HepG2 (cell line): ENCODE results near the gene RAC2. TPM values are rescaled to one million over a fixed set of nuclear protein-coding genes. Genes with fewer than 3 reads are reported as not detected.

Experiments
- ATAC-seq: fragments of 200-7000 bp; cut with Tn5 transposase; 3 replicates; pipeline ENCODE4 v1.9.1; 2020; ENCODE audit warnings: mild to moderate bottlenecking, moderate library complexity
- BruUV-seq: library from RNA; stranded (reverse); fragments of 400-500 nt; replicated peaks from 2 replicates; lab custom pipeline; 2021; lab: Mats Ljungman, UMichigan
- CTCF ChIA-PET: fragments of 300-600 bp; formaldehyde crosslinking; extraction: SDS; loops from one replicate; lab custom pipeline; 2021; ENCODE audit warnings: low total read pairs, inconsistent platforms, low intra/inter-chr PET ratio; lab: Yijun Ruan, JAX
- POLR2A ChIA-PET: fragments of 350-600 bp; sonication (Branson Sonifier 250); formaldehyde crosslinking; loops from one replicate; lab custom pipeline; 2020; ENCODE audit warnings: antibody characterized with exemption, inconsistent platforms; lab: Yijun Ruan, JAX
- DNase-seq: peaks from one replicate; pipeline ENCODE4 v3.0.0-alpha.2; 2015; ENCODE audit warnings: low spot score
- FAIRE-seq: peaks from 3 replicates; lab custom pipeline; 2011; peaks lifted over from hg19 to GRCh38; lab: Jason Lieb, UNC
- H2AFZ ChIP-seq: one replicate; pipeline ENCODE4 v1.6.1; 2011; ENCODE audit warnings: low read length, inconsistent platforms
- H3K27ac ChIP-seq: fragments of 300-600 bp; 3 replicates; pipeline ENCODE4 v1.8.0; 2011; ENCODE audit warnings: mixed run types, mild to moderate bottlenecking, mixed read lengths, low read length, inconsistent platforms; ENCODE audit not compliant: insufficient read depth; ENCODE audit errors: extremely low read length
- H3K27me3 ChIP-seq, 2 experiments: fragments of 200-600 bp in 1 of 2; 2 replicates in 1 of 2; 3 replicates in 1 of 2; pipeline versions ENCODE4 v1.6.0 to v1.8.0; 2011; ENCODE audit warnings: low read length in 2 of 2, mild to moderate bottlenecking in 2 of 2, moderate library complexity in 2 of 2, inconsistent platforms in 1 of 2; ENCODE audit not compliant: insufficient read depth in 2 of 2, control insufficient read depth in 1 of 2
- H3K36me3 ChIP-seq, 2 experiments: fragments of 200-600 bp in 1 of 2; replicated peaks in 1 of 2; 2 replicates in 1 of 2; 3 replicates in 1 of 2; pipeline versions ENCODE4 v1.5.1 to v1.8.0; 2011; ENCODE audit warnings: low read length in 2 of 2, inconsistent platforms in 1 of 2; ENCODE audit not compliant: insufficient read depth in 2 of 2, control insufficient read depth in 1 of 2
- H3K4me1 ChIP-seq: 2 replicates; pipeline ENCODE4 v1.5.1; 2012; ENCODE audit warnings: low read length, inconsistent platforms; ENCODE audit not compliant: insufficient read depth
- H3K4me2 ChIP-seq: 2 replicates; pipeline ENCODE4 v1.6.0; 2011; ENCODE audit warnings: low read depth, low read length, inconsistent platforms
- H3K4me3 ChIP-seq, 3 experiments: fragments of 200-600 bp in 1 of 3; sonication (generic), shearing (Covaris generic) in 1 of 3; replicated peaks in 1 of 3; 2 replicates each; pipeline ENCODE4 v1.5.1; 2011 to 2016; ENCODE audit warnings: low read length in 3 of 3, inconsistent platforms in 2 of 3, low read depth in 2 of 3, mild to moderate bottlenecking in 2 of 3, control low read depth in 1 of 3, mixed read lengths in 1 of 3; ENCODE audit not compliant: insufficient read depth in 1 of 3
- H3K79me2 ChIP-seq: one replicate; pipeline ENCODE4 v1.6.1; 2011; ENCODE audit warnings: low read length, inconsistent platforms; ENCODE audit not compliant: insufficient read depth
- H3K9ac ChIP-seq: 2 replicates; pipeline ENCODE4 v1.6.0; 2011; ENCODE audit warnings: mild to moderate bottlenecking, low read depth, low read length, inconsistent platforms; ENCODE audit not compliant: insufficient read depth
- H3K9me3 ChIP-seq: 2 replicates; pipeline ENCODE4 v1.5.1; 2012; ENCODE audit warnings: mild to moderate bottlenecking, low read length
- H4K20me1 ChIP-seq: 2 replicates; pipeline ENCODE4 v1.6.0; 2011; ENCODE audit warnings: inconsistent platforms, mild to moderate bottlenecking, low read length, moderate library complexity; ENCODE audit not compliant: insufficient read depth
- WGBS: methylation state at CpG from one replicate; pipeline ENCODE4 v1.1.6; 2017; ENCODE audit warnings: low lambda C conversion rate; 5-methylcytosine and 5-hydroxymethylcytosine counted together
- in situ Hi-C: cut with HindIII; loops from 2 replicates; pipeline ENCODE4 v1.10.0; 2017; ENCODE audit warnings: low pct_unique_long_range_greater_than_20kb; ENCODE audit not compliant: extremely low pct_ligation_motif_present
- intact Hi-C: fragments of 100-400 bp; cut with micrococcal nuclease; formaldehyde crosslinking; loops from one replicate; pipeline ENCODE4 v1.10.0; 2022; ENCODE audit not compliant: unreplicated experiment
- polyA plus RNA-seq, 8 experiments: library from polyadenylated mRNA; depleted of rRNA in 3 of 8; stranded (reverse) in 7 of 8; unstranded in 1 of 8; fragments of >200 nt; fragmentation: Illumina TruSeq in 4 of 8; extraction: Trizol in 4 of 8; gene quantifications; 2 replicates each; pipeline versions ENCODE4 v1.2.1 to v1.2.3, GENCODE V29; 2011 to 2016; ENCODE audit warnings: low read depth in 4 of 8, missing spikeins in 1 of 8, mixed read lengths in 1 of 8; ENCODE audit not compliant: insufficient read depth in 1 of 8
- total RNA-seq, 5 experiments: library from RNA; depleted of rRNA; stranded (reverse); fragments of >200 nt; fragmentation: Illumina TruSeq; extraction: Trizol; gene quantifications; 2 replicates each; pipeline ENCODE4 v1.2.3, GENCODE V29; 2016; ENCODE audit warnings: low read depth in 1 of 5
- TF ChIP-seq, protein P1 (sequence below): sonication (generic); formaldehyde crosslinking; IDR thresholded peaks from 2 replicates; pipeline ENCODE4 v1.4.0; 2020; ENCODE audit warnings: missing genetic modification reagents, low read depth, mild to moderate bottlenecking, borderline replicate concordance
- TF ChIP-seq, protein P2 (sequence below): sonication (generic); formaldehyde crosslinking; IDR thresholded peaks from 2 replicates; pipeline ENCODE4 v1.5.1; 2020; ENCODE audit warnings: missing genetic modification reagents, mild to moderate bottlenecking, borderline replicate concordance

Gene RAC2
- total and polyA plus RNA-seq, 2 of the 13 experiments (the other 11 are each of a cell fraction or from before 2014, with no cell fraction given), result 0.73 TPM; not detected in 1

DNA sequence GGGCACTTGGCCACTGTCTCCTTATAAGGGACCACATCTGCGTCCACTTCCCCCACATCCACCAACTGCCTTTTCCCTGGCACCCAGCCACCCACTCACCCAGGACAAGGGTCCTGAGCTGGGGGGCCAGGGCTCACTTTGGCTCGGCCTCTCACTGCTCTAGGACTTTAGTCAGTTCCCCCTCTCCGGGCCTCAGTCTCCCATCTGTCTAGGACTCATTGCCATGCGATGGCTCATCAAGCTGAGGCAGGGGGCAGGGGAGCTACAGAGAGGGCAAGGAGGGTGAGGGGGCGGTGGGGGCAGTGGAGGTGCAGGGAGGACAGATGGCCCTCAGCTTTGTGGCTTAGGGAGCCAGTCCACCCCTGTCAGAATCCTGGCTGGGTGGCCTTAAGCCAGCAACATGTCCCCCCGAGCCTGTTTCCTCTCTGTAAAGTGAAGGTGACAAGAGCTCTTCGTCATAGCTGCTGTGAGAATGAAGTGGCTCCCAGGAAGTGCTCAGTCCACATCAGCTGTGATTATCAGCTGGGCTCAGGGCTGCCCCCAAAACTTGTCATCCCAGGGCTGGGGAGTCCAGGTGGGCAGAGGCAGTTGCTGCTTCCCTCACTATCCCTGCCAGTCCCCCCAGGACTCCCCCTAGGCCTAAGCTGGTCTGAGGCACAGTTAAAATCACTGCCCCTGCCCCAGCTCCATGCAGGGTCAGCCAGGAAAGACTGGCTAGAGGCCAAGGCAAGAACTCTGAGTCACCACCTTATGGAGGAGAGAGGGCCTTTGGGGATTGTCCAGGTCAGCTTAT, 14.9 kb downstream of the RAC2 start:
- Histone ChIP-seq H3K9ac (no peak overlapping the region), H3K9me3 (no peaks in the 10 kb centered on the region), H3K27me3 (peaks cover 3 to 6% of the 10 kb centered on the region in 2 experiments; a peak in 3 of 5 replicates), H3K4me2 (no peak overlapping the region), H3K27ac (no peak overlapping the region), H2AFZ (no peak overlapping the region), H3K4me1 (peaks cover 22% of the 10 kb centered on the region), H3K36me3 (no peaks in the 10 kb centered on the region; a peak in 1 of 5 replicates), H3K4me3 (no peak overlapping the region), H4K20me1 (no peaks in the 10 kb centered on the region), H3K79me2 (no peaks in the 10 kb centered on the region)
- WGBS, result 15% methylated on average over 5 of the region's 7 CpGs
- no peak for DNase-seq
- no peak for ATAC-seq
- ChIA-PET CTCF (no interaction called here), POLR2A (interaction anchor here (1.2 kb wide), 1 partner anchor 29 kb away, joined by 4 read pairs; no protein-coding TSS in a partner anchor)
- TF ChIP-seq, protein P1, sequence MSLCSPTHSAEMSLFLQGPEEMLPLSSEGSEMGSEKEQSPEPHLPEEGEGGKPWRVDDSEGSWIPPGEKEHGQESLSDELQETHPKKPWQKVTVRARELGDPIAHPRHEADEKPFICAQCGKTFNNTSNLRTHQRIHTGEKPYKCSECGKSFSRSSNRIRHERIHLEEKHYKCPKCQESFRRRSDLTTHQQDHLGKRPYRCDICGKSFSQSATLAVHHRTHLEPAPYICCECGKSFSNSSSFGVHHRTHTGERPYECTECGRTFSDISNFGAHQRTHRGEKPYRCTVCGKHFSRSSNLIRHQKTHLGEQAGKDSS (CRISPR knock-in tag), result peak; percentile 63; the same call in 1 of the 2 replicates
- TF ChIP-seq, protein P2, sequence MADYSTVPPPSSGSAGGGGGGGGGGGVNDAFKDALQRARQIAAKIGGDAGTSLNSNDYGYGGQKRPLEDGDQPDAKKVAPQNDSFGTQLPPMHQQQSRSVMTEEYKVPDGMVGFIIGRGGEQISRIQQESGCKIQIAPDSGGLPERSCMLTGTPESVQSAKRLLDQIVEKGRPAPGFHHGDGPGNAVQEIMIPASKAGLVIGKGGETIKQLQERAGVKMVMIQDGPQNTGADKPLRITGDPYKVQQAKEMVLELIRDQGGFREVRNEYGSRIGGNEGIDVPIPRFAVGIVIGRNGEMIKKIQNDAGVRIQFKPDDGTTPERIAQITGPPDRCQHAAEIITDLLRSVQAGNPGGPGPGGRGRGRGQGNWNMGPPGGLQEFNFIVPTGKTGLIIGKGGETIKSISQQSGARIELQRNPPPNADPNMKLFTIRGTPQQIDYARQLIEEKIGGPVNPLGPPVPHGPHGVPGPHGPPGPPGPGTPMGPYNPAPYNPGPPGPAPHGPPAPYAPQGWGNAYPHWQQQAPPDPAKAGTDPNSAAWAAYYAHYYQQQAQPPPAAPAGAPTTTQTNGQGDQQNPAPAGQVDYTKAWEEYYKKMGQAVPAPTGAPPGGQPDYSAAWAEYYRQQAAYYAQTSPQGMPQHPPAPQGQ (CRISPR knock-in tag), result no peak
- in situ Hi-C loops (no loop called here), intact Hi-C loops (no loop called here)
- BruUV-seq, result no TSS peak
- no peak for FAIRE-seq
